Urothelium cell line (cell line): ENCODE measurements around the gene DLGAP4.
"Not testable (repeated sequence)": the region's sequence is repeated elsewhere in the genome, so short reads cannot be mapped to it uniquely, and the experiment has no call there.

Experiments used
- DNase-seq: peaks from one replicate; pipeline ENCODE4 v3.0.0; 2011; ENCODE audit warnings: low spot score, mixed read lengths
- FAIRE-seq: peaks from 2 replicates; lab custom pipeline; 2011; peaks lifted over from hg19 to GRCh38; lab: Jason Lieb, UNC

Gene DLGAP4

DNA sequence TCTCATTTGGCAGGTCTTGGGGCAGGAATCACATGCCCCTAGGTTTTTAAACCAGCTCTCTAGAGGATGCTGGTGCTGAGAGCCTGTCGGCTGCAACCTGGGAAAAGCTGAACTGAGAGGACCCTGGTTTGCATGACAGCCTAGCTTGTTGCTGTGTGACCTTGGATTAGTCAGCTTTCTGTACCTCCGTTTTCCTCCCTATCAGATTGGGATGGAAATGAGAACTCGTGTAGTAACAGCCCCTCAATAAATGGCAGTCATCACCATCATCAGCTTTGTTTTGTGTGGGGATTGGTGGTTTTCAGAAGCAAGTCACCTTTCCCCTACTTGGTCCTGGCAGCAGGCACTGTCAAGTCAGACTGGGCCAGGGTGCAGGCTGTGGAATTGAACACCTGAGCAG, 159.9 kb downstream of the DLGAP4 start:
- FAIRE-seq (no peak), DNase-seq (no peak)

DNA sequence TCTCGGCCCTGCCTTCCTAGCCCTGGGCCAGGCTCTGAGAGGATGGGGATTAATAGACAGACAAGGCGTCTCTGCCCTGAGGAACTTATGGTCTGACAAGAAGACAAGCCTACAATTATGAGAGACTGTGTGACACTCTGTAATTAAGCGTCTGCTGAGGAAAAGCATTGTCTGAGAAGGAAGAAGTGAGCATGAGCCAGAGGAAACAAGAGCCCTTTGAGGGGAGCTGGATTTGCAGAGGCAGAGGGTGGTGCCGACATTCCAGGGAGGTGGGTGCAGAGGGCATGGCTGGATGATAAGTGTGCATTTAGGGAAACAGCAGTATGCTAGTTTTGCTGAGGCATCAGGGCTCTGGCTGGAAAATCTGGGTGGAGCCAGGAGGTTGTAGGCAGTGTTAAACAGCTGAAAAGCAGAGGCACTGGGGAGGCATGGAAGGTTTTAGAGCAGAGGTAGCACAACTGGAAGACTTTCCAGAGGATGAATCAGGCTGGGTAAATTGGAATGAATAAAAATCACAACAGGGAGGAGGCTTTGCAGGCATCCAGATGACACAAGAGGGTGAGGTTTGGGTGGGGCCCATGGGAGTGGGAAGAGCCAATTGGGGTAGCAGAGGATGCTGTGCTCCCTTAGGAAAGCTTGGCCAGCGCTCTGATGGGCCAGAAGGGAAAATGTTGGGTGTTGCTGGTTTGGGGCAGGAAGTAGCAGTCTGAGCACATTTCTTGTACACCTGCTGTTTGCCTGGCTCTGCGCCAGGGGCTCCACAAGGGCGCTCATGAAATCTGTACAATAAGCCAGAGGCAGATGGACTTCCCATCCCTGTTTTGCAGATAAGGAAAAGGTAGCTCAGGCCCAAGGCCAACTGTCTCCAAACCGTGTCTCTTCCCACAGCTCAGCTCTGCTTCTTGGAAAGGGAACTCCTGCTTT, 161.2 kb downstream of the DLGAP4 start:
- no peak for DNase-seq
- no peak for FAIRE-seq

DNA sequence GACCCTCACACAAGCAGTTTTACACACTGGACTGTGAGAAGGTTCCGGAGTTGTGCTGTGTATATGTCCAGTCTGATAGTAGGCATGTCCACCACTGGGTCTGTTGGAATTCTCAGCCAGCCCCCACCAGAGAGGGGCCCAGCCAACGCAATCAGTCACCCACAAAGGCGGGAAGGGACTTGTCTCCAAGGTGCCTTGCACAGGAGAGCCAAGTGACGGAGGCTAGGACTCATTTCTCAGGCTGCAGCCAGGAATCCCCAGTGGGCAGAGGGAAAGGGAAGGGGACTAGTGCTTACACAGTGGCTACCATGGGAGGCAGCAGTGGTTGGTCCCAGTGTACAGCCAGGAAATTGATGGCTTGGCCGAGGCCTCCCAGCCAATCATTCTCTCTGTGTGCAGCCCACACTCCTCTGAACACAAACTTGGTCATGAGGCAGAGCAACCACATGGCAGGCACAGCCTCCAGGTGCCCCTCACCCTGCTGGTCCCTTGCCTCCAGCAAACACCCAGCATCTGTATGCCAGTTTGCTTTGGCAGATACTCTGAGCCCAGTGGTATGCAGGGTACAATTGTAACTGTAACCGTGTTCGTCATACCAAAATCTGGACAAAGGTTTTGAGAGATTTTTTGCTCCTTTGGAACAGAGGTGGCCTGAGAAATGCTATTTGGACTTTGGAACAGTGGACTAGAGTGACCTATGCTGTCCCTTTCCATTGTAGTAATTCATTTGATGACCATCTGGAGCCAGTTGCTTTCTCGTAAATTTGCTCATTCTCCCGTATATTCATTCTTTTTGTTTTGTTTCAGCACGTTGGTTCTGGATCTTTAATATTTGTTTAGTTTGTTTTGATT, 162.2 kb downstream of the DLGAP4 start:
- FAIRE-seq (no peak), DNase-seq (no peak)

DNA sequence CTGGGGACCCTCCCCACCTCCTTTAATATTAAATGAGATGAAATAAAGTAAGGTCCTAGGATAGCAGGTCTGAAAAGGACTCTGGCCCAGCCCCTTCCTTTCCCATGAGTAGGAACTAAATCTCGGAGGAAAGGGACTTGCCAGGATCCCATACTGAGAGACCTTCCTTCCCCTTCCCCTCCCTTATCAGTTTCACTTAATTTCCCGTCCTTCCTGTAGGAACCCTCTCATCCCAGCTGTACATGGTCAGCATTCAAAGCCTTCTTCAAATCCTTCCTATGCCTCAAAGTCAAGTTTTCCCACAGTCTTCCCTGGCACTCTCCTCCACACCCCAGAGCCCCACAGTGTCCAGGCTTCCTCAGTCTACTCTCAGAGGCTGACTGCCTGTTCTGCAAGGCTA, 163.8 kb downstream of the DLGAP4 start:
- FAIRE-seq (no peak), DNase-seq (no peak)

DNA sequence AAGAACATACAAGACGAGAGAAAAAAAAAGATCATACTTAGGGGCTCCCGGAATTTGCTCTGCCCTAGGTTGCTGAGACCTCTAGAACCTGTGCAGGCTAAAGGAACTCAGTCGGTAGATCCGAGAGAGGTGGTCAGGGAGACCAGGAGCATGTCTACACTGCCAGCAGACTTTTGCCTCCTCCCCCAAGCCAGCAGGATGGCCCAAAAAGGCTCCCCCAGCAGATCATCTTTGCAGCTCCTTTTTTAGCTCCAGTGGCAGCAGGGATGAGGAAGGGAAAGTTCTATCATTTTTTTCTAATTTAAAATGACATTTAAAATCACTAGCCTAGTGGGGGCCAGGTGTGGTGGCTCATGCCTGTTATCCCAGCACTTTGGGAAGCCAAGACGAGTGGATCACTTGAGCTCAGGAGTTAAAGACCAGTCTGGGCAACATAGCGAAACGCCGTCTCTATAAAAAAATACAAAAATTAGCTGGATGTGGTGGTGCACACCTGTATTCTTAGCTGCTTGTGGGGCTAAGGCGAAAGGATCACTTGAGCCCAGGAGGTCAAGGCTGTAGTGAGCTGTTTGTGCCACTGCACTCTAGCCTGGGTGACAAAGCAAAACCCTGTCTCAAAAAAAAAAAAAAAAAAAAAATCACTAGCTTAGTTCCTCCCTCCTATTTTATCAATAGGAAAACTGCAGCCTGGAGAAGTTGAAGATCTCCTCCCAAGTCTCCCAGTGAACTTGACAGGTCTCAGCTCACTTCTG, 165.9 kb downstream of the DLGAP4 start:
- FAIRE-seq (no peak), DNase-seq (no peak)

DNA sequence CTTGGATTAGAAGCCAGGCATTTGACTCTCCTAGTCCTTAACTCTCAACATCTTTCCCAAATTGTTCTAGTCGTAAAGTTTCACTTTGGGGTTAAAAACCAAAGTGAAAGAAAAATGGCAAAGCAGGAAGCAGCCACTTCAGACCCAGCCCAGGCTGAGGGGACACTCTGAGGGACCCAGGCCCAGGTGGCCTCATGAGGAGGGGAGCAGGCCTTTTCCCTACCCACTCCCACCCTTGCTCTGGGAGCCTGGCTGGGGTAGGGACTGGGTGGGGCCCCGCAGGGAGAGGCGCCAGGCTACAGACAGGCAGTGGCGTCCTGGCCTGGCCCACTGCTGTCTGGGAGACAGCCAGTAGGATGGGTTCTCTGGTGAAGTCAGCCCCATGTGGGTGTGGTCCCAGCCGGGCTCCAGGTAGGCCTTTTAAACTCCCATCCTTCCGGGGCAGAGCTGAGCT, 166.5 kb downstream of the DLGAP4 start:
- FAIRE-seq (no peak), DNase-seq (no peak)

DNA sequence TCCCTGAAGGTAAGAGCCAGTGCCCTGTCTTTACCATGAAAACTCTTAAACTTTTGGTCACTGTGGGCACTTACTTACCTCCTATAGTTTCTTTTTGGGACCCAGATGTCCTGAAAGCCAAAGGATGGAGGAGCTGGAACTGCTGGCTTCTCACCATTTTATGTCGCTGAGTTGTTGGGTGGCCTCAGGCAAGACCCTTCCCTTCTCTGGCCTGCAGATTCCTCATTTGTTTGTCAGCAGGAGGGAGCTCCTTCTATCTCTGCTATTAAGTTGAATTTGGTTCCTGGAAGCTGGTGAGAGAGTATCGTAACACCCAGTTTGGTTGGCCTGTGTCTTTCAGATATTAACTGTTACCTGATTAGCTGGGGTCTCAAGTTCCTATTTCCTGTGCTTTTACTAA, 167.0 kb downstream of the DLGAP4 start:
- FAIRE-seq (no peak), DNase-seq (no peak)

DNA sequence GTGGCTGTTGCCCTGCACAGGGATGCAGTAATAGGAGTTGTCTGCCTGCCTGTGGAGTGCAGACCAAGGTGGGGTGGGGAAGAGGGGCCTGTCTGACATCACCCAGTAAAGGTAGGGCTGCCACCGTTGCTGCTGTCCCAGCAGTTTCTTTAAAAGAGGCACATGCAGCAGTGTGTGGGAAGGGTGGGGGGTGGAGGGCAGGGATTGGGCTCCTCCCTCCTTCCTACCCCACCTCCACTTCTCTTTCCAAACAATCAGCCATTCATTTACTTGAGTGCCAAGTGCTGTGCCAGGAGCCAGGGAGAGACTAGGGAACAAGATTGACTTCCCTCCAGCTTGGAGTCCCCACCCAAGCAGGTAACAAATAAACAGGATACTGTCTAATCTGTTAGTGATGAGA, 168.4 kb downstream of the DLGAP4 start:
- FAIRE-seq (no peak), DNase-seq (no peak)

DNA sequence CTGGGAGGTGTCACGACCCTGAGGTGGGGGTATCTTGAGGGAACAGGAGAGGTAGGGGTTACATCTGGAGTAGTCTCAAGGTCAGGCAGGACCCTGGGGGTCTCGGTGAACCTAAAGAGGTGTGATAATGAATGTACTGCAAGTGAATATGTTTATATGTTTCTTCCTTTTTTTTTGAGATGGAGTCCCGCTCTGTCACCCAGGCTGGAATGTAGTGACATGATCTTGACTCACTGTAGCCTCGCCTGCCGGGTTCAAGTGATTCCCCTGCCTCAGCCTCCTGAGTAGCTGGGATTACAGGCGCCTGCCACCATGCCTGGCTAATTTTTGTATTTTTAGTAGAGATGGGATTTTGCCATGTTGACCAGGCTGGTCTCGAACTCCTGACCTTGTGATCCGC, 168.9 kb downstream of the DLGAP4 start:
- not testable (repeated sequence) for DNase-seq, FAIRE-seq

DNA sequence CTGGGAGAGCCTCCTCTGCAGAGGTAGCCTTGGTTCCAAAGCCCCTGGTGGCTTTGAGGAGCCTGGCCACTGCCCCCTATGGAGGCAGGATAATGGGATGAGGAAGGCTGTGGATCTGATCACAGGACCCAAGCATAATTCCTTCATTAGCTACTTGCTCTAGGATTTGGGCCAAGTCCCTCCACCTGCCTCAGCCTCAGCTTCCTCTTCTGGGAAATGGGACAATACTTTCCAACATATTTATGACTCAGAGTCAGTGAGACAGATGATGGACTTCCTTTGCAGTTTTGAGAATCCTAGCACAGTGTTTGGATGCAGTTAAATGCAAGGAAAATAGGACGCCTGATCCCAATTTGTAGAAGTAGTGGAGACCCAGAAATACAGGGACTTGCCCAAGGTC, 171.3 kb downstream of the DLGAP4 start:
- DNase-seq, result no peak
- FAIRE-seq, result no peak

DNA sequence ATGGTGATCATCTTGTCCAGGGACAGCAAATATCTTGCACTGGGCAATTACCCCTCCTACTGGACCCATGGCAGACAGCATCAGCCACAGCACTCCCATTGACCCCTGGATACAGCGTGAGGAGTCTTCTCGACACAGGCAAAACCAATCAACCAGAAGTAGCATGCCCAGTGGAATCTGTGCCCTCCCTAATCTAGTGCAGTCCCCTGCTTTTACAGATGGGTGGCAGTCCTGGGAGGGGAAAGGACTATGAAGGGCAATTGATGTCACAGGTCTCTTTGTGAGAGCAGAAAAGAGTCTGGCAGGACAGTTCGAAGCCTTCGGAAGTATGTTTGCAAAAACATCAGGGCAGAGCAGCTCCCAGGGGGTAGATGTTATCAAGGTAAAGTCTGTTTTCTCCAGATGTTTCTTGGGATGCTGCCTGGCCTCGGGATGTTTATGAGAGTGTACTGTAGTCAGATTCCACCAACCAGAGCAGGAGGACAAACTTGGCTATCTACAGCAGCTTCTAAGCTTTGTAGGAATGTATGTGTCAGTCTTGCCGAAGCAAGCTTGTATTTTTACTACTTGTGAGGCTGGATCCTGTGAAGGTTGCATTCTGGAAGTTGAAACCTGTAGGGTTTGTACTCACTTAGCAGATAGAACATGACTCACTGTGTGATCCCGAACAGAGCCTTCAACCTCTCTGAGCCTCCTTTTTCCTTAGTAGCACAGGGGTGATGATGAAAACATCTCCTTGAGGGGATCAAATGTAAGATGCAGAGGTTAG, 172.2 kb downstream of the DLGAP4 start:
- no peak for FAIRE-seq
- no peak for DNase-seq

DNA sequence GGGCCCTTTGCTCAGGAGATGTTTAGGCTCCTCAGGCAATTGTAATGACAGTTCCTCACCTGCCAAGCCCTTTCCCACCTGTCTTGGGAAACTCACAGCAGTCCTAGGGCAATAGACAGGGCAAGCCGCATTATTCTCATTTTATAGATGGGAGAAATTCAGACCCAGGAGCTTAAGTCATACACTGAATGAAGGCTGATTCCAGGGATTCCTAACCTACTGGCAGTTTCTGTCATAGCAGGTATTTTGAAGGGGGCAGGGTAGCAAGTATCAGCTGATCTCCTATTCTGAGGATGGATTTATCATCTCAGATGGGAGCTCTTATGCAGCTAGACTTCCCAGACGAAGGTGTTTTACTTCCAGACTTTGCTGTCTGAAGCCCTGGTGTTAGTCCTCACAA, 173.8 kb downstream of the DLGAP4 start:
- no peak for DNase-seq
- FAIRE-seq, result no peak

DNA sequence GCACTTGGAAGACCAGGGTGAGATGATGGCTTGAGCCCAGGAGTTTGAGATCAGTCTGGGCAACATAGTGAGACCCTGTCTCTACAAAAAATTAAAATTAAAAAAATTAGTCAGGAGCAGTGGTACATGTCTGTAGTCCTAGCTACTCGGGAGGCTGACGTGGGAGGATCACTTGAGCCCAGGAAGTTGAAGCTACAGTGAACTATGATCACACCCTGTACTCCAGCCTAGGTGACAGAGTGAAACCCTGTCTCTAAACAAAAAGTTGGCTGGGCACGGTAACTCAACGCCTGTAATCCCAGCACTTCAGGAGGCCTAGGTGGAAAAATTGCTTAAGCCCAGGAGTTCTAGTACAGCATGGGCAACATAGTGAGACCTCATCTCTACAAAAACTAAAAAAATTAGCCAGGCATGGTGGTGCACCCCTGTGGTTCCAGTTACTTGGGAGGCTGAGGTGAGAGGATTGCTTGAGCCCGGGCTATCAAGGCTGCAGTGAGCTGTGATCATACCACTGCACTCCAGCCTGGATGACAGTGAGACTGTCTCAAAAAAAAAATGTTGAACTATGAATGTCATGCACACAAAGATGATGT, 174.4 kb downstream of the DLGAP4 start:
- no peak for FAIRE-seq

DNA sequence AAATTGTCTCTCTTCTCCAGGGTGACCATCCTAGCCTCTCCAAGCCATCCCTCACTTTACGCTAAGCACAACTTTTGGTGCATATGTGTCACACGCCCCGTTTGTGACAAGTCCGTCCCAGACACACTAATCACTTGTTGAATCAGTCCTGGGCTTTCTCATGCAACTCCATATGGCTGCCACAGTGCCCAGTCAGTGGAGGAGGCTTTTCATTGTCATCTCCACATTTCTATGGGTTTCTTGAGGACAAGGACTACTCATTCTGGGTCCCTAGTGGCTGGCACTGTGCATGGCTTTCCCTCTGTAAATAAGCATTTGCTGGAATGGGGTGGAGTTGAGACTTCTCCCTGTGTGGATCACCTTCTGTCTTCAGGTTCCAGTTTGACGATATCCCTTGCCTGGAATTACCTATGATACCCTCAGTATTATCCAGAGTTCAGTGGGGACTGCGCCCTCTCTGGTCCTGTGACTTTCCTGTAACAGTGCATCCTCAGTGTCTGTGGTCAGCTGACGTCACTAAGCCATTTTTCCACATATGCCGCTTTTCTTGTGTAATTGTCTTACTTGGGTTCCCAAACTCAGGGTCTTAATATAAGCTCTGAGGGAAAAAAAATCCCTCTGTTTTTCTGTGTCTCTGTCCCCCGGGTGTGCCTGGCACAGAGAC, 175.4 kb downstream of the DLGAP4 start:
- no peak for FAIRE-seq

More for the DNA sequence above, 174.4 kb downstream of the DLGAP4 start:
- DNase-seq, result no peak

DNA sequence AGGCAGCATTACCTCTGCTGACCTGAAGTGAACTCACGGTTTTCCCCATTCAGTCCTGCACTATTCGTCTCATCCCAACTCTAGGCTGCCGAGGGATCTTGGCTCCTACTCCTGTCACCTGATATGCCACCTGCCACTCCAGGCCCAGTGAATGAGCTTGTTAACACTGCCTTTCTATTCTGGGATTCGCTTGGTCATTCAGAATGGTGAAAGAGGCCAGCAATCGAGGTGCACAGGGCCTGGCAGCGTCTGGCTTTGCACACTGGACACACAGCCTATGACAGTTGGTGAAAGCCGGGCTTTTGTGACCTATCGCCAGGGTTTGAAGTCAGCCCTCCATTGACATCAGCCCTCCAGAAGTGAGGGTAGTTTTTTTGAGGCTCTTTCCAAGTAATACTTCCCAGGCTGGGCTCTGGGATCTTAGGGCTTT, 175.9 kb downstream of the DLGAP4 start:
- DNase-seq (no peak), FAIRE-seq (no peak)

More for the DNA sequence above, 175.4 kb downstream of the DLGAP4 start:
- DNase-seq, result no peak

DNA sequence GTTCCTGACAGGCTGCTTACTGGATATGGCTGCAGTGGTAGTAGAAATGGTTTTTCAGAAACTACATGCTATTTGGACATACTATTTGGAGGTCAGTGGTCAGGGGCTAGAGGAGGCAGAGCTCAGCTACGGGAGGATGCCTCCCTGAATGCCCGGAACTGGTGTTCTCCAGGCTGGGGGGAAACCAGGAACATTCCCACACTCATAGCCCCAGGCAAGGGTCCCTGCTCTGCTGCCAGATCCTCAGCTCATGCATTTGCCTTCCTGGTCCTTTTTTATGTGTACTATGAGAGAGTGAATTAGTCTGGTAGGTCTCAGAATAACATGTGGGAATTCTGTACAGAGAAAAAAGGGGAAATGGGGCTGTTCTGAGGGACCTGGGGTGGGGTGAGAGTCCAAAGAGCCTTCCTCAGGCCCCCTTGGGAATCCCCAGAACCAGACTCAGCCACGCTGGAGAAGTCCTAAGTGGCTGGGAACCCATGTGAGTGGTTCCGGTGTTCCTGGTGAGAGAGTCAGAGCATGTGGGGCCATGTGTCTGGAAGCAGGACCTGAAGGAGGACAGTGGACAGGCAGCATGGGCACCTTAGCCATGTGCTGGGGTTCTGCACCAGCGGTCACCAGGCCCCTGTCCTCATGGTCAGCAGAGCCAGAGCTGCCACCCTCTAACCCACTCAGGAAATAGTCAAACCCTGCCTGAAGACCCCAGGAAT, 177.2 kb downstream of the DLGAP4 start:
- DNase-seq (no peak), FAIRE-seq (no peak)

DNA sequence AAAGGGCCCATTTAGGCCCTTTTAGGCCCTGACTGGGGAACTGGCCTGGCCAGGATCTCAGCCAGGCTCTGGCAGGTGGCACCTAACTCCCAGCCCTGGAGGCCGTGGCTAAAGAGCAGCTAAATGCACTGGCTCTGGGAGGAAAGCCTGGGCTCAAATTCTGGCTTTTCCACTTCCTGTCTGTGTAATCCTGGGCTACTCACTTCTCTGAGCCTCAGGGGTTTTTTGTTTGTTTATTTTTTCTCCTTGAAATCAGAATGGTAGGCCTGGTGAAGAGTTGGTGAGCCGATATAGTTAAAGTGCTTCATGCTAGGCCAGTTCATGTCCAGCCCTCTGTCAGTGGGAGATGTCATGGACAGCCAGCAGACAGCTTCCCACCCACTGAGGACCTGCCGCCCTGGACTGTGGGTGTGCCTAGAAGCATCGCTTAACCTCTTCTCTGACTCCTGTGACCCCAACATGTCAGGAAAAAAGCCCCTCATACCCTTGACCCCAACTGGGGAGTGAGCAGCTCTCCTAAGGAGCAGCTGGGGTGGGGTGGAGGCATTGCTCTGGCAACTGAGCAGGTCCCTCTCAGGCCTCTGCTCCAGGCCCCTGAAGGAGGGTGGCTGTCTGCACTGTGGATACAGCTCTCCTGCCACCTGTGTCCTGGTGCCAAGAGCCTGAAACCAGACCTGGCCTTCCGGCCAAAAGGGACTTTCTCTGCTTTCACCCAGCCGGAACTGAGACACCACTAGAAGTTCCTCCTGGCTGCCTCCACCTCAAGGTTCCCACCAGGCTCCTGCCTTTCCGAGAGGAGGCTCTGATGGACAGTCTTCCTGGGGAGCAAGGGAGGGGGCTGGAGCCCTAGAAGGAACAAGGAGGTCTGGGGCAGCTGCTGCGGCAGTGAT, 178.0 kb downstream of the DLGAP4 start:
- no peak for FAIRE-seq
- no peak for DNase-seq

DNA sequence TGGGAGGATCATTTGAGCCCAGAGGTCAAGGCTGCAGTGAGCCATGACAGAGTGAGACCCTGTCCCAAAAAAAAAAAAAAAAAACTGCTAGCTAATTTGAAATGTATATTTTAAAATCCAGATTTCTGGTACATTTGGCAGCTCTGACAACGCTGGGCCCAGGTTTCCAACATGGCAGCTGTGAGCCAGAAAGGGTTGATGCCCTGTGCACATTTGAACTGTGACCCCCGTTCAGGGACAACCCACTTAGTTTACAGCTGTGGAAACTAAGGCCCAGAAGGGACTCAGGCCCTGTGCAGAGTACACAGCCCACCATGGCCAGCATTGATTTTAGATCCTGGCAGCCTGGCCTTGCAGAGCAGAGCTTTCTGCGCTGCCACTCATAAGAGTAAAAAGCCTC, 179.1 kb downstream of the DLGAP4 start:
- no peak for DNase-seq
- no peak for FAIRE-seq
